Activated CD8-positive, alpha-beta memory T cell treated with anti-CD3 and anti-CD28 coated beads, Interleukin-2, amount 10 ng/mL, durations not matched to agents 7 days and 5 days (primary cell): Measurements from ENCODE around the gene LMO2. TPM values are rescaled to one million over a fixed set of nuclear protein-coding genes. Genes with fewer than 3 reads are reported as not detected.

Experiments used
- ATAC-seq: fragments of 150-1000 bp; cut with Tn5 transposase; one replicate; pipeline ENCODE4 v1.10.0; 2021; ENCODE audit warnings: moderate library complexity
- CTCF ChIA-PET: fragments of 350-600 bp; sonication (Branson Sonifier 250); formaldehyde crosslinking; loops from one replicate; lab custom pipeline; 2021; ENCODE audit warnings: antibody characterized with exemption; lab: Charles Lee
- DNase-seq: peaks from one replicate; pipeline ENCODE4 v3.0.0-alpha.2; 2020
- H3K27ac Mint-ChIP-seq: one replicate; pipeline ENCODE4 v1.8.0; 2021; ENCODE audit warnings: mild to moderate bottlenecking, mixed read lengths
- H3K27me3 Mint-ChIP-seq: one replicate; pipeline ENCODE4 v1.8.0; 2021; ENCODE audit warnings: mixed read lengths
- H3K36me3 Mint-ChIP-seq: one replicate; pipeline ENCODE4 v1.8.0; 2021; ENCODE audit warnings: mild to moderate bottlenecking, mixed read lengths
- H3K4me1 Mint-ChIP-seq: one replicate; pipeline ENCODE4 v1.8.0; 2021; ENCODE audit warnings: mixed read lengths
- H3K4me3 Mint-ChIP-seq: one replicate; pipeline ENCODE4 v1.8.0; 2021; ENCODE audit warnings: mild to moderate bottlenecking, moderate library complexity, mixed read lengths
- H3K9me3 Mint-ChIP-seq: one replicate; pipeline ENCODE4 v1.8.0; 2022; ENCODE audit warnings: low read depth, mixed read lengths
- total RNA-seq, 2 experiments: library from RNA; stranded (reverse); gene quantifications; one replicate each; pipeline ENCODE4 v1.2.3, GENCODE V29; 2021

Gene LMO2
- total RNA-seq, 2 experiments from 2014 or later: not detected

- H3K27ac Mint-ChIP-seq: no peak overlapping the region
- no peak overlapping the region for H3K4me3 Mint-ChIP-seq
- H3K9me3 Mint-ChIP-seq: no peaks in the 10 kb centered on the region
- ATAC-seq (no peak), DNase-seq (no peak)
- no peaks in the 10 kb centered on the region for H3K36me3 Mint-ChIP-seq
- CTCF ChIA-PET: no interaction called here
- H3K27me3 Mint-ChIP-seq: peaks cover 80% of the 10 kb centered on the region
- peaks cover 22% of the 10 kb centered on the region for H3K4me1 Mint-ChIP-seq
Observed at GRCh38 chr11:33889821-33890378, 2.0 kb downstream of the LMO2 start.

GRCh38 chr11:33889296-33889695 is 2.6 kb downstream of the LMO2 start:
- Mint-ChIP-seq H3K4me3 (no peak overlapping the region), H3K9me3 (no peaks in the 10 kb centered on the region), H3K4me1 (peaks cover 17% of the 10 kb centered on the region), H3K27ac (no peak overlapping the region), H3K36me3 (no peaks in the 10 kb centered on the region), H3K27me3 (peaks cover 77% of the 10 kb centered on the region)
- DNase-seq (no peak), ATAC-seq (no peak)
- CTCF ChIA-PET: no interaction called here

GRCh38 chr11:33887886-33888285 is 4.0 kb downstream of the LMO2 start:
- no peak overlapping the region for H3K4me3 Mint-ChIP-seq
- DNase-seq (no peak), ATAC-seq (no peak)
- CTCF ChIA-PET: no interaction called here
- H3K9me3 Mint-ChIP-seq: no peaks in the 10 kb centered on the region
- no peaks in the 10 kb centered on the region for H3K36me3 Mint-ChIP-seq
- H3K27me3 Mint-ChIP-seq: peaks cover 74% of the 10 kb centered on the region
- H3K27ac Mint-ChIP-seq: no peak overlapping the region
- H3K4me1 Mint-ChIP-seq: peaks cover 3% of the 10 kb centered on the region

GRCh38 chr11:33885338-33886005 is 6.4 kb downstream of the LMO2 start:
- ATAC-seq (no peak), DNase-seq (no peak)
- Mint-ChIP-seq H3K27me3 (peaks cover 70% of the 10 kb centered on the region), H3K4me3 (no peak overlapping the region), H3K4me1 (peaks cover 2% of the 10 kb centered on the region), H3K9me3 (no peaks in the 10 kb centered on the region), H3K27ac (no peak overlapping the region), H3K36me3 (no peaks in the 10 kb centered on the region)
- CTCF ChIA-PET: no interaction called here

GRCh38 chr11:33884601-33885000 is 7.3 kb downstream of the LMO2 start:
- H3K4me1 Mint-ChIP-seq: peaks cover 2% of the 10 kb centered on the region

GRCh38 chr11:33884035-33884434 is 7.8 kb downstream of the LMO2 start:
- CTCF ChIA-PET: no interaction called here
- Mint-ChIP-seq H3K27ac (no peak overlapping the region), H3K4me3 (no peak overlapping the region), H3K36me3 (no peaks in the 10 kb centered on the region), H3K4me1 (peaks cover 2% of the 10 kb centered on the region), H3K27me3 (peaks cover 68% of the 10 kb centered on the region), H3K9me3 (no peaks in the 10 kb centered on the region)
- DNase-seq (no peak), ATAC-seq (no peak)

More at GRCh38 chr11:33884601-33885000, 7.3 kb downstream of the LMO2 start:
- CTCF ChIA-PET: no interaction called here
- Mint-ChIP-seq H3K36me3 (no peaks in the 10 kb centered on the region), H3K27ac (no peak overlapping the region), H3K27me3 (peaks cover 70% of the 10 kb centered on the region), H3K9me3 (no peaks in the 10 kb centered on the region), H3K4me3 (no peak overlapping the region)
- DNase-seq (no peak), ATAC-seq (no peak)

- CTCF ChIA-PET: interaction anchor here (1.7 kb wide), 1 partner anchor 106 kb away, joined by 4 read pairs; no protein-coding TSS in a partner anchor
- peaks cover 68% of the 10 kb centered on the region for H3K27me3 Mint-ChIP-seq
- no peak overlapping the region for H3K4me3 Mint-ChIP-seq
- no peak for ATAC-seq
- H3K27ac Mint-ChIP-seq: no peak overlapping the region
- peaks cover 2% of the 10 kb centered on the region for H3K4me1 Mint-ChIP-seq
- no peaks in the 10 kb centered on the region for H3K9me3 Mint-ChIP-seq
- no peak for DNase-seq
- H3K36me3 Mint-ChIP-seq: no peaks in the 10 kb centered on the region
Observed at GRCh38 chr11:33881651-33882503, 10.0 kb downstream of the LMO2 start.

GRCh38 chr11:33880979-33881378 is 10.9 kb downstream of the LMO2 start:
- CTCF ChIA-PET: interaction anchor here (1.7 kb wide), 1 partner anchor 107 kb away, joined by 4 read pairs; no protein-coding TSS in a partner anchor
- Mint-ChIP-seq H3K36me3 (no peaks in the 10 kb centered on the region), H3K27ac (no peak overlapping the region), H3K4me1 (peaks cover 2% of the 10 kb centered on the region), H3K9me3 (no peaks in the 10 kb centered on the region), H3K27me3 (peaks cover 71% of the 10 kb centered on the region), H3K4me3 (no peak overlapping the region)
- no peak for DNase-seq
- no peak for ATAC-seq

GRCh38 chr11:33879375-33879774 is 12.5 kb downstream of the LMO2 start:
- Mint-ChIP-seq H3K27me3 (peaks cover 74% of the 10 kb centered on the region), H3K9me3 (no peaks in the 10 kb centered on the region), H3K4me1 (no peaks in the 10 kb centered on the region), H3K4me3 (no peak overlapping the region), H3K27ac (no peak overlapping the region), H3K36me3 (no peaks in the 10 kb centered on the region)
- no peak for DNase-seq
- CTCF ChIA-PET: no interaction called here
- no peak for ATAC-seq

- H3K4me3 Mint-ChIP-seq: no peak overlapping the region
- DNase-seq (no peak), ATAC-seq (no peak)
- H3K36me3 Mint-ChIP-seq: no peaks in the 10 kb centered on the region
- no peaks in the 10 kb centered on the region for H3K4me1 Mint-ChIP-seq
- no peaks in the 10 kb centered on the region for H3K9me3 Mint-ChIP-seq
- H3K27ac Mint-ChIP-seq: no peak overlapping the region
- H3K27me3 Mint-ChIP-seq: peaks cover 77% of the 10 kb centered on the region
- CTCF ChIA-PET: interaction anchor here (1.4 kb wide), 1 partner anchor 19 kb away, joined by 4 read pairs; no protein-coding TSS in a partner anchor
Observed at GRCh38 chr11:33877038-33877437, 14.8 kb downstream of the LMO2 start.

- Mint-ChIP-seq H3K4me1 (peaks cover 2% of the 10 kb centered on the region), H3K4me3 (no peak overlapping the region), H3K36me3 (no peaks in the 10 kb centered on the region), H3K27ac (no peak overlapping the region), H3K9me3 (no peaks in the 10 kb centered on the region), H3K27me3 (peaks cover 75% of the 10 kb centered on the region)
- no peak for DNase-seq
- ATAC-seq: no peak
- CTCF ChIA-PET: interaction anchor here (1.1 kb wide), 1 partner anchor 18 kb away, joined by 3 read pairs; no protein-coding TSS in a partner anchor
Observed at GRCh38 chr11:33875621-33876294, 16.1 kb downstream of the LMO2 start.

GRCh38 chr11:33874910-33875490 is 16.9 kb downstream of the LMO2 start:
- CTCF ChIA-PET: interaction anchor here (1.0 to 1.2 kb wide), 3 partner anchors 17 to 113 kb away, joined by 3 read pairs; no protein-coding TSS in a partner anchor
- Mint-ChIP-seq H3K9me3 (no peaks in the 10 kb centered on the region), H3K4me1 (peaks cover 6% of the 10 kb centered on the region), H3K4me3 (no peak overlapping the region), H3K36me3 (no peaks in the 10 kb centered on the region), H3K27me3 (peaks cover 79% of the 10 kb centered on the region), H3K27ac (no peak overlapping the region)
- ATAC-seq (no peak), DNase-seq (no peak)

GRCh38 chr11:33874433-33874832 is 17.4 kb downstream of the LMO2 start:
- no peak overlapping the region for H3K27ac Mint-ChIP-seq
- H3K36me3 Mint-ChIP-seq: no peaks in the 10 kb centered on the region
- no peak for ATAC-seq
- peaks cover 78% of the 10 kb centered on the region for H3K27me3 Mint-ChIP-seq
- H3K4me3 Mint-ChIP-seq: no peak overlapping the region
- peaks cover 7% of the 10 kb centered on the region for H3K4me1 Mint-ChIP-seq
- DNase-seq: no peak
- H3K9me3 Mint-ChIP-seq: no peaks in the 10 kb centered on the region
- CTCF ChIA-PET: interaction anchor here (1.0 to 1.2 kb wide), 3 partner anchors 16 to 114 kb away, joined by 3 read pairs; no protein-coding TSS in a partner anchor
